ENCODE data around the gene TFF3.

- TF ChIP-seq POLR2A (IDR thresholded peaks at IDR 0.05; ENCODE audit: low read length) (no peak), GATA1 (IDR thresholded peaks at IDR 0.05; ENCODE audit: low read depth, low read length) (no peak)
Measured at GRCh38 chr21:42346441-42346840, 31.2 kb upstream of the TFF3 start.

Measured in erythroblast (primary cell).